Umbilical cord (tissue), 2 donors: ENCODE data around the gene LCLAT1. TPM values are rescaled to one million over a fixed set of nuclear protein-coding genes. Genes with fewer than 3 reads are reported as not detected.

Experiments
- DNase-seq: peaks from one replicate; pipeline ENCODE4 v3.0.0-alpha.2; 2015; ENCODE audit warnings: low spot score
- total RNA-seq: library from RNA; depleted of rRNA; stranded (reverse); fragments of >200 nt; gene quantifications from one replicate; pipeline ENCODE4 v1.2.3, GENCODE V29; 2014; ENCODE audit warnings: low replicate concordance; ENCODE audit not compliant: insufficient read depth

The LCLAT1 gene
- total RNA-seq, 1 donor from 2014 or later = 20.2 TPM

DNA sequence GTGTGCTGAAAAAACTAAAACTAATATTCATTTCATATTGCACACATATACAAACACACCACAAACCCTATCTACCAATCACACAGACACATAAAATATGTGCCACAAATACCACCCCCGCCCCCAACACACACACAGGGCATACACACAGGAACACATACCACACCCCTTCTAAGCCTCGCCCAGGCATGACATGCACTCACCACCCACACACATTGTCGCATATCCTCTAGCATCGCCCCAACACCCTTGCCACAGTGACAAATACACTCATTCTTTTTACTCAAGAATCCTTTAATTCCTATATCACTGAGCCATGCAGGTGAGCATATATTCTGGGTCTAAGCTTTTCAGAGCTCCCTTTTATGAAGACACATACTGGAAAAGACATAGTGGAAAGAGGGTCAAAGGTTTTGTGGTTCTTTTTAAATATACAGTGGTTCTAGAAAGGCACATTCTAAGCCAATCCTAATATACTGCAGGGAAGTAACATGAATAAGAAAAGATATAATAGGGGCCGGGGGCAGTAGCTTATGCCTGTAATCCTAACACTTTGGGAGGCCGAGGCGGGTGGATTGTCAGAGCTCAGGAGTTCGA, 24.5 kb upstream of the LCLAT1 start:
- DNase-seq = no peak

DNA sequence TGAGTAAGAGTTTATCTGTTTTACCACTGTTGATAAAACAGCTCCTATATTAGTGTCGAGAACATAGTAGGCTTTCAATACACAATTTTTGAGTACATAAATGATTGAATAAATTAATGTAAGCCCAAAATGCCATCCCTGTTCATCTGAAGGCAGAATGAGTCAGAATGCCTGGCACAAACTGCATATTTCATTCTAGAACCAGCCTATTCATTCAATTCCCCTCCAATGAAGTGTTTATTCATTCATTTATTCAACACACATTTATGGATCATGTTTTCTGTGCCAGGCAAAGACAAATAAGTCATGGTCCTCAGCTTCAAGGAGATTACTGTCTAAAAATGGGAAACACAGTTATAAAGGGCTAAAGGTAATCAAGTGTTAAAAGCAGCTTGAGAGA, 22.8 kb upstream of the LCLAT1 start:
- no peak for DNase-seq

DNA sequence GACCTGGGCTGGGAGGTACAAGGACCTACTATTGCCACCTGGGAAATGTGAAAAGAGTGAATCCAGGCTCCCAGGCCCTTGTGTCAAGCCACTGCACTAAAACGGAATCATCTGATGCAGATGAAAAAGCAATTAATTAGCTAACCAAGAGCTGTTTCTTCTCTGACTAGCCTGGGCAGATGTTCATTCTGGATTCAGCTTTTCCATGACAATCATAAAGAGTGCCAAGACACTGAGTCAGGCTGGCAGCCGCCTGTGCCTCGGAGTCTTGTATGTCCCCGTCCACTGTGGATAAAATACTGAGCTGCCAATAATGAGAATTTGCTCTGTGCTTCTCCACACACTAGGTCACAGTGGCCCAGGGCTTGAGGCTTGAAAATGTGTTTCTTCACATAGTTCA, 21.7 kb upstream of the LCLAT1 start:
- DNase-seq = no peak

DNA sequence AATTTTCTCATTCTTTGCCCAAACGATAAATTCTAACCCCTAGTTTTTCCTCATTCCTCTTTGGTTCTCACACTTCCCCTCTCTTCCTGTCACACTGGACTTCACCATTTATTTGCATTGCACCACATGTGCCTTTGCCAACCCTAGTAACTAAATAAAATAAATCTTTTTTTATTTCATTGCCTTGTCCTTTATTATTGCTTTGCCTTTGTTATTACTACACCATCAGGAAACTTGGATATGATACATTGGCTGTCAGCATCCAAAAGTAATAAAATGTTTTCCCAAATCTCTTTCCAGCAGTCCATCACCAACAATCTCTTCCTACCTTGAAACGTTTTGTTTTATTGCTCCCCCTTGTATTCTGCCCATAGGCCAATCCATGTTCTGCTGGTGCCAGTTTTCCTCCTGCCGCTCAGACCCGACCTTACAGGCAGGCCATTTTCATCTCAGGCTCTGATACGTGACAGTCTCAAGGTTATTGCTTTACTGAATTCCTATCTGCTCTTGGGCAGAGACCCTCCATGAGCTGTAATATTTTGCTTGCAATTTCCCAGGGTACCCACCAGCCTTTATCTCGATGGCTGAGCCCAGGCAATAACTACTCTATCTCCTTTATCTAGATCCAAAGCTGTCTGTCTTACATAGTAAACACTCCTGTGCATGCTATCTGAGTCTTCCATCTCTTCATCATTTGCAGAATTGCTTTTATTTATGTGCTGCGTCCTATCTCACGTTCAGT, 19.3 kb upstream of the LCLAT1 start:
- DNase-seq = no peak

DNA sequence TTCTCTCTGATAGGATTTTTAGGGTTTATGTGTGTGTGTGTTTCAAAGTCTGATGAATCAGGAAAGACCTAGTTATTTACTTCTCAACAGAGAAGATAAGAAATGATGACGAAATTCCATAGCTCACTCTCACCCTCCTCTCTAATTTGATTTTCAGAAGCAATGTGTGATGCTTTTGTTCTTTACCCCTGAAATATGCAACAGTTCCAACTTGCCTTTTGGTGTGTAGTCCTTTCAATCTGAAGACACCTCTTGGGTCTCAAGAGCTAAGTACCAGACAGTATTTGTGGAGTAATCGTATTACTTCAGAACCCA, 18.7 kb upstream of the LCLAT1 start:
- no peak for DNase-seq

DNA sequence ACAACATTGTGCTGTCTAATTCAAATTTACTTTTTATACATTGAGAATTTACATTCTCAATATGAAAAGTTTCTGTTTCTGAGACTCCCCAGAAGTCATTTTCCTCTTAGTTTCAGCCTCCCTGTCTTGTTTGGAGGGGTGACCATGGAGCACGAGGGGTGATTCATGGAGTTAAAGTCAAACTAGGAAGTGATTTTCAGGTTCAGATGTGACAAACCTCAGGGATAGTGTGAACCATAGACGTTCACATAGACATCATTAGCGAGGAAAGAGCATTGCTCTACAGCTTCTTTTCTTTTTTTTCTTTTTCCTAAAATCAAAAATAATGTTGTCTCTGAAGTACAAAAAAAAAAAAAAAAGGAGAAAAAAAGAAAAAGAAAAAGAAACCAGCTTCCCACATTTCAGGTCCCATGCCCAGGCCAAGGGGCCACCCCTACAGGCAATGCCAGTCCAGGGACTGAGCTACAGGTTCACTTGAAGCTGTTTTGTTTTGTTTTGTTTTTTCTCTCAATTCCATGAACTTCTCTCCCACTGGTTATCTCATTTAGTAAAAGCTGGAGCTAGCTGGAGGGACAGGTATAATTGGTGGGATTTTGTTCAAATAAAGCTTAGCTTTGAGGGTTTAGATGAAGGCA, 18.1 kb upstream of the LCLAT1 start:
- no peak for DNase-seq

DNA sequence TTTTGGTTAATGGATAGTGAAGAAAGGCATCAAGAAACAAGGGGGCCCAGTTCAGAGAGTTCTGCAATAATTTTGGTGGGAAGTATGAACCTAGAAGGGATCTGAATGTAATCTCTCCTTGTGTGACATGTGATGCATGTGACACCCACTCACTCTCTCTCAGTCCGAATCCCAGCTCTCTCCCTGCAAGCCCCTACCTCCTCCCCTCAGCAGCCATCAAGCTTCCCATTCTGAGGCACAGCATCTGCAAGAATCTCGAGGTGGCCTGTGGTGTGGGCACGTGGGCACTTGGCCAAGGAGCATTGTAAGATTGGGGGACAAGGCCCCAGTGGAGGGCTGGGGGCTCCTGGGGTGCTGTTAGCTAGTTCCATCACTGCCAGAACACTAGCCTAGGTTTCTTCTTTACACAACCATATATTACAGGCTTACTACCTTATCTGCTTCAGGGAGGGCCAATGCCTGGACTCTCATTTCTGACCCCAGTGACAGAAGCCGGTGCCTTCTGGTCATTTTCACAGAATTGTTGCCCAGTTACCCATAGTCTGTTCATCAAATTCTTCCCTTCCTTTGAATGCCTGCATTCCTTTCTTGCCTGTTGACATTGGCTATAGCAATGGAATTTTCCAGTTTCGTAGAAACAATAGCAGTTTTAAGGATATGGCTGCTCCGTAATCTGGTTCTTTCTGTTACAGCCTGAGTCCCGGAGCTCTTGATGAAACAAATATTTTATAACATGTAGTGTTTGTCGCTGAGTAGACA, 13.3 kb upstream of the LCLAT1 start:
- DNase-seq = no peak

DNA sequence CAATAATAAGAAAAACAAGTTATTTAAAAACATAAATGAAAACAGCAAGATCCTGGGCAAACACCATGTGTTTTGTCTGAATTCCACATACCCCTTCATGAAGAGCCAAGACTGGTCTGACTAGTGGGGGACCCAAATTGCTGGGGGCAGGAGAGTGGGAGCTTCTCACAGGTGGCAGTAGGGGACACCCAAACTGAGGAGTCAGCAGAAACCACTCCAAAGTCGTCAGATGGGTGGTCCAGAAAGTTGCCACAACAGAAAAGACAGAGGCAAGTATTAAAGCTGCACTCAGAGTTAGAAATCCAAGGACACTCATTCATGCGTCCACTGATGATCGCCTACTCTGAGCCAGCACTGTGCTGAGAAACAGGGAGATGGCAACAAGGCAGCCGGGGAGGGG, 12.3 kb upstream of the LCLAT1 start:
- no peak for DNase-seq

DNA sequence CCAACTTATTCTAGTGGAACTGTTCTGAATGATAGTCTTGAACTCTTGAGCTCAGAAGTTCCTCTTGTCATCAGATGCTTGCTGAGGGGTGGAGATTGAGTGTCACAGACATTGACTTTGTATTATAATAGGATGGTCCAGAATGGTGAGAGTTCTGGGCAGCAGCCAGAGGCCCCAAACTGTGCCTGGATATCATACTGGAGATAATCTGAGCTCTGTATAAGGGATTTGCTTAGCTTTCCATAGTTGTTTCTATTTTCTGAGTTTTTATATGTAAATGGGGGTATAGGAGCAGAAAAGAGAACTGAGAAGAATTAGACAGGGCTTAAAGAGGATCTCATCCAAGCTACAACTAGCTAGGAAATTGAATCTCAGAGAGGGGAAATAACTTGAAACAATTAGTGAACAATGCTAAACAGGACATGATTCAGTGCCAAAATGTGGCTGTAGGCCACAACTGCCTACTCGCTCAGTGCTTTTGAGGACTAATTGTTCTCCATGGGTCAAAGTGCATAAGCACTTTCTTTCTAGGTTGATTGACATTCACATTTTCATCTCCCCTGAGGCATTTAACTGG, 10.1 kb upstream of the LCLAT1 start:
- no peak for DNase-seq

DNA sequence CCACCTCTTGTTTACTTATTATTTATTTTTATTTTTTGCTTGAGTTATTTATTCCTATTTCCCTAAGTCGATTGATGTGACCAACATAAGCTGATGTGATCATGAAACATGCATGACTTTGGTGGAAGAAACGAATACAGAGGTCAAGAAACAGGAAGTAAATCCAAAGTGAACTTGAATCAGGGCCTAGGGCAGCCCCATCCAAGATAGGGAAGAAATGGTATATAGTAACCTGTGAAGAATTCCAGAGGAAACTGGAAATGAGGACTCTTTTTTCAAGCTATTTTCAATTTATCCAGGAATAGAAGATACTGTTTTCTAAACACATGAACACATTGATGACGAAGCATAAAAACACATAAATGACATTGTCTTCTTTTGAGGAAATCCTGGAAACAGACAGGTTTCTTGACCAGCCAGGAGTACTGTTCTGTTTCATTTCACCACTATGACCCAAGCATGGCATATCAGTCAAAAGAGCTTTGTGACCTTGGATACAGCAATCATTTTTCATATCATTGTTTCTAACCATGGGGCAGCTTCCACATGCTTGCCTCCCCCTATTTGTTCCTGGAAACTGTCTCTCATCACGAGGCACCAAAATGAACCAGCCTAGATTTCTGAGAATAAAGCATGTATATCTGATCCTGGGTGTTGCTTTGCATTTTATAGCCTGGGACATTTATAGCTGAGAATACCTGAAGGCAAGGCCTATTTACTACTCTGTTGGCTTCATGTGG, 9.1 kb upstream of the LCLAT1 start:
- DNase-seq = no peak

DNA sequence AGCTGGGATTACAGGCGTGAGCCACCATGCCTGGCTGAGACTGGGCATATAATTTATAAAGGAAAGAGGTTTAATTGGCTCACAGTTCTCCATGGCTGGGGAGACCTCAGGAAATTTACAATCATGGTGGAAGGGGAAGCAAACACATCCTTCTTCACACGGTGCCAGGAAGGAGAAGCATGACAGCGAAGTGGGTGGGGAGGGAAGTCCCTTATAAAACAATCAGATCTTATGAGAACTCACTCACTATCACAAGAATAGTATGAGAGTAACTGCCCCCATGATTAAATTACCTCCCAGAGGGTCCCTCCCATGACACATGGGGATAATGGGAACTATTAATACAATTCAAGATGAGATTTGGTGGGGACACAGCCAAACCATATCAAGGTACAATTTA, 7.8 kb upstream of the LCLAT1 start:
- DNase-seq = no peak

DNA sequence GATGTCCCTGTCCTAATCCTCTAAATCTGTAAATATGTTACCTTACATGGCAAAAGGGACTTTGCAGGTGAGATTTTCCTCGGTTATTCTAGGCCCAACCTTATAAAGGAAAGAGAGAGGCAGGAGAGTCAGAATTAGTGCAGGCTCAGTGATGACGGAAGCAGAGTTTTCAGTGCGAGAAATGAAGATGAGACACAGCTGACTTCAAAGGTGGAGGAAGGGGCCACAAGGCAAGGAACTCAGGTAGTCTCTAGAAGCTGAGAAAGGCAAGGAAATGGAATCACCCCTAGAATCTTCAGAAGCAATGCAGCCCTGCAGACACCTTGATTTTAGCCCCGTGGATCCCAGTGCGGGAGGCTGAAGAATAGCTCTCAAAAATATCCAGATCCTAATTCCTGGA, 7.2 kb upstream of the LCLAT1 start:
- no peak for DNase-seq

DNA sequence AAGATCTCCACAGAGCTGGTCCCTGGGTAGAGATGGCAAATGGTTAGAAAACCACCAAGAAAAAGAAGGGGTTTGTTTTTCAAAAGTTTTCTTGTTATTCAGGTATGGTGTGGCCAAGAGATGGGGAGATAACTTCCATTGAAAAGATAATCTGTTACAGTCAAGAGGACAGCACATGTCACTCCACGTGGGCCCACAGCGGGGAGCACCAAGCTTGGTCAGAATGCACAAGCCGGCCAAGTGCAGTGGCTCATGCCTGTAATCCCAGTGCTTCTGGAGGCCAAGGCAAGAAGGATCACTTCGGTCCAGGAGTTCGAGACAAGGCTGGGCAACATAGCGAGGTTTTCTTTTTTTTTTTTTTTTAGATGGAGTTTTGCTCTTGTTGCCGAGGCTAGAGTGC, 6.0 kb upstream of the LCLAT1 start:
- no peak for DNase-seq

DNA sequence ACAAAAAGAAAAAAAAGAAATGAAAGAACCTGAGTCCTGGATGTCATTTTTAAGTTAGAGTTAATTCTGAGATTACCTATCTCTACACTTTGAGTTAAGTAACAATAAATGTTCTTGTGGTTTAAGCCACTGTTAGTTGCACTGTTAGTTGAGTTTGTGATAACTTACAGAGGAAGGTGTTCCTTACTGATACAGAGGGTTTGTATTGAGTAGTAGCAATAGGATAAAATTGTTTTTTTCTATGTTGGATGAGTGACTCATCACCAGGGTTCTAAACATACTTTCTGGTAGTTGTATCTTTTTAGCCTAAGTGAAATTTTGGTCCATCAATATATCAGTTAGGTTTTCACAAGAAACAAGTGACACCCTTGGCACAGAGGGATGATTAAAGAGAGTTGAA, 4.0 kb upstream of the LCLAT1 start:
- no peak for DNase-seq

DNA sequence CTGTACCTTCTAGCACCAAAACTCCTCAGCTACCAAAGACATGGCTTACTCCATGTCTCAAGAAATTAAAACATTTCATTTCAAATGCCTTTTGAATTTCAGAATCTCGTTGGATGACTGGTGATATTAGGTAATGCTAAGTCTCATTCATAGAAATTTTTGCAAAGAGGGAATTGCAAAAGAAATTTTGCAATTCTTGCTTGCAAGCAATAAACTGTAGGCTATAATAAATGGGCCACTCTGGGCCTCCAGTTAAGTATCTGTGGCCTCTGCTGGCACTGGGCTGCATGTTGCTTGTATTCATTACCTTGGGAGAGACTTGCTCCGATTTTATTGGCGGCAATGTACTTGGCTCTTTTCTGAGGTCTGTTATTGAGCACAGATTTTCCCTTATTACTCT, 2.8 kb upstream of the LCLAT1 start:
- DNase-seq = no peak

DNA sequence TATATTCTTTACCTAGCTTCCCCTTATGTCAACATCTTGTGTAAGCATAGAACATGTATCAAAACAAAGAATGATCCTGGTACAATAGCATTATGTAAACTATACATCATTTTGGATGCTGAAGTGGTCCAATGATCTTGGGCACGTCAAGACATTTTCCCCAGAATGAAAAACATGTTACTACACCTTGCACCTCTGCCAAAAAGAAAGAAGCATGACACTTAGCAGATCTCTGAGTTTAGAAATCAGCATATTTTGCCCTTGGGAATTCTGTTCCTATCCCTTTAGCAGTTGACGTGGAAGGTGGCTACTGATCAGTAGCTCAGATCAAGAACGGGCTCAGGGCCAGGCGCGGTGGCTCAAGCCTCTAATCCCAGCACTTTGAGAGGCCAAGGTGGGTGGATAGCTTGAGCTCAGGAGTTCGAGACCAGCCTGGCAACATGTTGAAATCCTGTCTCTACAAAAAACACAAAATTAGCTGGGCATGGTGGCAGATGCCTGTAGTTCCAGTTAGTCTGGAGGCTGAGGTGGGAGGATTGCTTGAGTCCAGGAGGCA, 1.7 kb upstream of the LCLAT1 start:
- no peak for DNase-seq

DNA sequence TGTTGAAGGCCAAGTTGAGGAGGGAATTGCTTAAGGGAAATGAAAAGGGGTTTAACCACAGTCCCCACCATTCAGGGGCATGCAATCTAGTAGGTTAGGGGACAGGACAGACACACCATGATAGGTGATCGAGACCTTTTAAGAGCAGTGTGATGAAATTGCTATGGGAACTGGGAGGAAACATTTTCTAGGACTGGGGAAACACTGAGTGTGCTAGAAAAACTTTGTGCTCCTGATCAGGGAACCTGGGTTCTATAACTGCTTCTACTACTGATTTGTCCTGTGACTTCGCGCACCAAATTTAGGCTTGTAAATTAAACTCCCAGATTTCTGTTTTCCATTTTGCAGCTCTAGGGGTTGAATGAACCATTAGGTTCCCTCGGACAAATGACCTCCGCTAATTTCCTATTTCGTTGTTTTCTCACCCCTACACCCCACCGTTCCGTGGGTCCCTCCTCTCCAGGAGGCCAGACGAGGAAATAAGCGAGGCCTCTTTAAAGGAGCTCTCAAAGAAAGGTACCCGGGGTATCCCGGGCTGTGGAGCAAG, 371 bp upstream of the LCLAT1 start:
- DNase-seq = no peak

DNA sequence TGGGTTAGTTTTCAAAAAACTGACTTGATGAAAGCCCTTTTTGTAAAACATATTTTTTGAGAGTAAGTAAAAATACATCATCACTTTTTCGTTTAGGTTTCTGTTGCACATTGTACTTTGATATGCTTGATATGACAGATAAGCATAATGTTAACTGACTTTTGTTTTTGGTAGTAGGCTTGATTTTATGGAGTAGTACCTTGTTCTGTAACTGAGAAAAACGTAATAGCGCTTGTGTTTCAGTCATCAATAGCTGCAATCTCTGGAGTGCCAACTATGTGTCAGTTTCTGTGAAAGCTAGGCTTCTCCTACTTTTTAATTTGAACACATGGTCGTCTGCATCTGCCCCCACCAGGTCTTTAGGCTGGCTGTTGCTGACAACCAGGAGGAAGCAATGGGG, 1.3 kb downstream of the LCLAT1 start:
- no peak for DNase-seq

DNA sequence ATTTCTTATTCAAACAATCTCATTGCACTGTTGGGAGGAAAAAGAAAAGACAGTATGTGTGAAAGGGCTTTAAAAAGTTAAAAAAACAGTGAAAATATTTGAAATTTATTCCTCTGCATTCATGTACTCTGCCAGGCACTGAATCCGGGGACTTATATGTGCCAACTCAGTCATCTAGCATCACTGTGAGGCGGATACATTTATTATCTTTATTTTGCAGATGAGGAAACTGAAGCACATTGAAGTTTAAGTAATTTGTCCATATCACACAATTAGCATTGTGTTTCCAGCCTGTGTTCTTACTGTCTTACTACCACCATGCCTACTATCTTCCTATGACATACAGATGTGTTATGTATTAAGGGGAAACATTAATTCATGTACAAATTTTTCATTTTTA, 1.8 kb downstream of the LCLAT1 start:
- no peak for DNase-seq

DNA sequence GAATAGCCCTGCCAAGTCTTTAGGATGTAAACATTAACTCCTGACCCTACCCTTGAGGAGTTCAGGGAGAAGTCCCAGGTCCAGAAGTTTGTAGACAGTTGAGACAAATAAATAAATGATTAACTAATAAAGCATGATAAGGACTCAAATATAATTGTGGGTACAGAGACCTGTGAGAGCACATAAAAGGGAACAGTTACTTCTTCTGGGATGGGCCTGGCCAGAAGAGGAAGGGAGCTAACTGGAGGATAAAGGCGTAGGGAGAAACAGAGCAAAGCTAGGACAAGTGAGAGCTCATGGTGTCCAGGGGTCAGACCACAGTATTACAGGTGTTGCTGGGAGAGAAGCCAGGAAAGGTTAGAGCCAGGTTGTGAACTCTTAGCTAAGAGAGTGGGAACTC, 3.0 kb downstream of the LCLAT1 start:
- no peak for DNase-seq

DNA sequence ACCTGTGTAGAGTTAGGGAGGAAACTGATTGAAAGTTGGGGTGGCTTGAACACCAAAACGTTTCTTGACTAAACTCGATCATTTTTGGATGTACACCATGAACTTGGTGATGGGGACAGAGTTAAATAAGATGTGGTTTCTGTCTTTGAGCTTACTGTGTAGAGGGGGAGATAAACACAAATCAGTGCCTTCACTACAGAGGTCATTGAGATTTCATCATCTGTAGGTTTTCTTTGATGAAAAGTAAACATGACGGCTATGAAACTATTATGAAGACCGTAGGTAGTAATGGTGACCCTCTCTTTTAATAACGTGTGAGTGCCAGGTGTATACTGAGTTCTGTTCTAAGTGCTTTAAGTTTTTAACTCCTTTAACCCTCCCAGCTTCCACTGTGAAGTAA, 6.5 kb downstream of the LCLAT1 start:
- no peak for DNase-seq
